ENCODE measurements around the gene RERG. TPM values are rescaled to one million over a fixed set of nuclear protein-coding genes. Genes with fewer than 3 reads are reported as not detected.

The RERG gene
- polyA plus RNA-seq, 3 donors = not detected

DNA sequence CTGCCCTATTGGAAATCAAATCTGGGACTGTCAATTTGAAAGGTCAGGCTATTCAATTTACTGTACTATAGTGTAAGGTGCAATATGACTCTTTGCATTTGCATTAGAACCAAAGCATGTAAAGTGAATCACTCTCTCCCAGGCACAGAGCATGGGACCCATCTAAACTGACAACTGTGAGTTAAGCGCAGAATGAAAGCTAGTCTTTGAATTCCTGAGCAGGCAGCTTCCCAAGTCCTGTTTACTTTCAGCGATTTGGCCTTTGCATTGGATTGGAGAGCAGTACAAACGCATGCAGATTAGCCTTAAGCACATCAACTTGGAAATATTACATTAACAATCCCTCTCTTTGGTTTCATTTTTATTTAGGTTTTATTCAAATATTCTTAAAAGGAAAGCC, 74.6 kb downstream of the RERG start:
- H3K4me3 ChIP-seq (replicated peaks in 1 of 3; ENCODE audit: low read depth in 2 of 3, low read length in 3 of 3) = no peak overlapping the region
- H3K36me3 ChIP-seq (replicated peaks in 1 of 2; ENCODE audit: control insufficient read depth in 1 of 2, insufficient read depth in 2 of 2, low read length in 2 of 2) = no peaks in the 10 kb centered on the region
- WGBS (ENCODE audit: insufficient coverage) = 83% methylated on average over 2 of the region's 3 CpGs
- no peaks in the 10 kb centered on the region for H4K20me1 ChIP-seq (ENCODE audit: insufficient read depth, low read length)
- Mint-ChIP-seq H3K4me3 (no peak overlapping the region), H3K4me1 (no peaks in the 10 kb centered on the region), H3K27me3 (ENCODE audit: low read depth in 3 of 3) (peaks cover 0 to 7% (median 6%) of the 10 kb centered on the region in 3 donors), H3K36me3 (no peaks in the 10 kb centered on the region), H3K27ac (no peak overlapping the region), H3K9me3 (no peaks in the 10 kb centered on the region)
- intact Hi-C loops (cut with micrococcal nuclease) = no loop called here
- no peaks in the 10 kb centered on the region for H3K27me3 ChIP-seq (ENCODE audit: control insufficient read depth in 2 of 2, insufficient read depth in 2 of 2, low read length in 2 of 2)
- no peak overlapping the region for H3K4me2 ChIP-seq (replicated peaks; ENCODE audit: extremely low read depth, low read length, poor library complexity, severe bottlenecking)
- H3K9ac ChIP-seq (ENCODE audit: insufficient read depth, low read length, poor library complexity, severe bottlenecking) = no peak overlapping the region
- no peak overlapping the region for H3K27ac ChIP-seq (ENCODE audit: low read depth in 1 of 2, low read length in 2 of 2)
- no peak for DNase-seq
- H2AFZ ChIP-seq (ENCODE audit: insufficient read depth, low read depth, low read length, poor library complexity, severe bottlenecking) = no peak overlapping the region
- H3K79me2 ChIP-seq (ENCODE audit: insufficient read depth, low read length) = no peaks in the 10 kb centered on the region
- H3K9me3 ChIP-seq (replicated peaks in 1 of 2; ENCODE audit: control insufficient read depth in 1 of 2, insufficient read depth in 1 of 2, low read length in 2 of 2) = no peaks in the 10 kb centered on the region
- no peaks in the 10 kb centered on the region for H3K4me1 ChIP-seq (ENCODE audit: control insufficient read depth in 1 of 2, insufficient read depth in 2 of 2, low read length in 2 of 2)
- TF ChIP-seq, protein P1, sequence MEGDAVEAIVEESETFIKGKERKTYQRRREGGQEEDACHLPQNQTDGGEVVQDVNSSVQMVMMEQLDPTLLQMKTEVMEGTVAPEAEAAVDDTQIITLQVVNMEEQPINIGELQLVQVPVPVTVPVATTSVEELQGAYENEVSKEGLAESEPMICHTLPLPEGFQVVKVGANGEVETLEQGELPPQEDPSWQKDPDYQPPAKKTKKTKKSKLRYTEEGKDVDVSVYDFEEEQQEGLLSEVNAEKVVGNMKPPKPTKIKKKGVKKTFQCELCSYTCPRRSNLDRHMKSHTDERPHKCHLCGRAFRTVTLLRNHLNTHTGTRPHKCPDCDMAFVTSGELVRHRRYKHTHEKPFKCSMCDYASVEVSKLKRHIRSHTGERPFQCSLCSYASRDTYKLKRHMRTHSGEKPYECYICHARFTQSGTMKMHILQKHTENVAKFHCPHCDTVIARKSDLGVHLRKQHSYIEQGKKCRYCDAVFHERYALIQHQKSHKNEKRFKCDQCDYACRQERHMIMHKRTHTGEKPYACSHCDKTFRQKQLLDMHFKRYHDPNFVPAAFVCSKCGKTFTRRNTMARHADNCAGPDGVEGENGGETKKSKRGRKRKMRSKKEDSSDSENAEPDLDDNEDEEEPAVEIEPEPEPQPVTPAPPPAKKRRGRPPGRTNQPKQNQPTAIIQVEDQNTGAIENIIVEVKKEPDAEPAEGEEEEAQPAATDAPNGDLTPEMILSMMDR (IDR thresholded peaks at IDR 0.05) = no peak

DNA sequence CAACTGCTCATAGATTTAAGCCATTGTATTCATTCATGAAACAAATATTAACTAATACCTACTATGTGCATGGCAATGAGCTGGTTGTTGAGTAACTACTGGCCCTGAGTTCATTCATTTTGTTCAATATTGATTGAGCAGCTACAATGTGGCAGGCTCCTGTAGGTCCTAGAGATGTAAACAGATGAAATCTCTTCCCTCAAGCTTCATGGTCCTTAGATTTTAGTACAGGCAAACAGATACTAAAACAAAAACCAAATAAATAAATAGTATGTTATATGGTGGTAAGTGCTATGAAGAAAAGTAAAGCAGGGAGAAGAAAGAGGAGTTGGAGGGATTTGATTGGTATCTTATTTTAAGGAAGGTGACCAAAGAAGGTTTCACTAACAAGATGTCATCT, 77.8 kb downstream of the RERG start:
- Mint-ChIP-seq H3K4me3 (no peak overlapping the region), H3K27me3 (ENCODE audit: low read depth in 3 of 3) (peaks cover 3 to 6% (median 5%) of the 10 kb centered on the region in 3 donors), H3K4me1 (no peaks in the 10 kb centered on the region), H3K27ac (no peak overlapping the region), H3K36me3 (no peaks in the 10 kb centered on the region), H3K9me3 (no peaks in the 10 kb centered on the region)
- Histone ChIP-seq H2AFZ (ENCODE audit: insufficient read depth, low read depth, low read length, poor library complexity, severe bottlenecking) (no peak overlapping the region), H3K27me3 (ENCODE audit: control insufficient read depth in 2 of 2, insufficient read depth in 2 of 2, low read length in 2 of 2) (no peaks in the 10 kb centered on the region), H3K4me2 (replicated peaks; ENCODE audit: extremely low read depth, low read length, poor library complexity, severe bottlenecking) (no peak overlapping the region), H3K79me2 (ENCODE audit: insufficient read depth, low read length) (no peaks in the 10 kb centered on the region), H3K36me3 (replicated peaks in 1 of 2; ENCODE audit: control insufficient read depth in 1 of 2, insufficient read depth in 2 of 2, low read length in 2 of 2) (no peaks in the 10 kb centered on the region), H3K27ac (ENCODE audit: low read depth in 1 of 2, low read length in 2 of 2) (no peak overlapping the region), H3K4me3 (replicated peaks in 1 of 3; ENCODE audit: low read depth in 2 of 3, low read length in 3 of 3) (no peak overlapping the region), H3K9ac (ENCODE audit: insufficient read depth, low read length, poor library complexity, severe bottlenecking) (no peak overlapping the region), H3K4me1 (ENCODE audit: control insufficient read depth in 1 of 2, insufficient read depth in 2 of 2, low read length in 2 of 2) (no peaks in the 10 kb centered on the region), H4K20me1 (ENCODE audit: insufficient read depth, low read length) (no peaks in the 10 kb centered on the region), H3K9me3 (replicated peaks in 1 of 2; ENCODE audit: control insufficient read depth in 1 of 2, insufficient read depth in 1 of 2, low read length in 2 of 2) (no peaks in the 10 kb centered on the region)
- intact Hi-C loops (cut with micrococcal nuclease) = no loop called here
- TF ChIP-seq, protein P1 (IDR thresholded peaks at IDR 0.05) = no peak
- DNase-seq = no peak

Measured in CD14-positive monocyte (primary cell).